ENCODE data around the gene ZNF384. TPM values are rescaled to one million over a fixed set of nuclear protein-coding genes. Genes with fewer than 3 reads are reported as not detected.
A peak's percentile ranks its signal among the peaks of the same experiment; 100 is the strongest.

The ZNF384 gene
- total and polyA plus RNA-seq, 3 donors from 2014 or later, result 78.5 to 94.9 (median 85.1) TPM

DNA sequence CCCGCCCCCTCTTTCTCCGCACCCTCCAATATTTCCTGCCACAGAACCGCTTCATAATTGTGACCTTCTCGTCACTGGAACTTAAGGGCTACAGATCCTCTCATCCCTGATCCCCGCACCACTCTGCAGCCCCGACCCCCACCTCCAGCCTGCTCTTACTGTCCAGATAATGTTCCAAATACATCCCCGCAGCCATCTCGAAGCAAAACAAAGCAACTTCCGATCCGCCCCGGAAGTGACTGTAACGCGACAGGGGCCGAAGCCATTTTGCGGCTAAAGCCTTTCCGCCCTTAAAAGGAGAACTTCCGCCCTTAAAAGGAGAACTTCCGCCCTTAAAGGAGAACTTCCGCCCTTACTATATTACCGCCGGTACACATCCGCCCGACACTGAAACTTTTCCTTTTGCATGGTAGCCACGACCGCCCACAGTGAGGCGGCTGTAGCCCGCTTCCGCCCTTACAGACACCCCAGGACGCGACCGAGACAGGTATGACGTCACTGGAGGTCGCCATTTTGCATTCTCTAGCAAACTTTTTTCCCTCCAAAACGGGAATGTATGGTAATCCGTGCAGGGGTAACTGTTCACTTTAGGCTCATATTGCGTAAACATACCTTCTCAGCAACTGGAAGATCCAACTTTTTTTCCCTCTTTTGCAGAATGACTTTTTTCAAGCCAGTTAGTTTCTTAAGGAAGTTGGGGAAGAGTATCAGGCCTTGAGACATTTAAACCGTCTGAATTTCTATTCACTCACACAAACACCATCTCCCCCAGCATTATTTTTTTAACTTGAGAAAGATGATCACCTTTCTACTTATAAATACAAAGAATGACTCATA lies 26.1 kb downstream of the ZNF384 start, which contains the start of gene ING4:
Gene ING4, minus strand, starts transcription at position 214 of the 837 bp plus-strand sequence. Its CDS starts 18 bp downstream, at position 196.
- no peaks in the 10 kb centered on the region for H3K36me3 ChIP-seq (ENCODE audit: low read depth, missing control alignments)
- H3K9me3 ChIP-seq, result no peaks in the 10 kb centered on the region
- peak within 1 kb of the TSS; percentile 68 to 91 for H3K4me3 ChIP-seq
- no peaks in the 10 kb centered on the region for H3K27me3 ChIP-seq
- peak; percentile 100 for DNase-seq
- peaks cover 9% of the 10 kb centered on the region for H3K4me1 ChIP-seq
- 2% methylated on average over 37 of the region's 37 CpGs for WGBS, 2 donors
- intact Hi-C loops (cut with DNase I; ENCODE audit: low total_unique reads), result no loop called here
- peak within 1 kb of the TSS; percentile 47 to 83 for H3K27ac ChIP-seq
- no peak for TF ChIP-seq CTCF (IDR thresholded peaks at IDR 0.05)
- no peak for TF ChIP-seq POLR2A (IDR thresholded peaks at IDR 0.05)

DNA sequence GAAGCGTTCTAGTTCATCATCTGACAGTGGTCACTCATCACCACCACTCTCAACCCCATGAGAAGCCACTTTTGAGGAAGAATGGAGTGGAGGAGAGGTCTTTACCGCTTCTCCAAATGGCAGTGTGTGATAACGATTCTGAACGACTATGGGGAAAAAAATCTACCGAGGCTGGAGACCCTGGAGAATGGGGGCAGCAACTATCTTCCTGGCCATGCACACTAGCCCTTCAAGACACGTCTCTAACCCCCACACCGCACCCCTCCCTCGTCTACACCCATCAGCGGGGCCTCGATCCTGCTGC lies 26.6 kb downstream of the ZNF384 start:
- Histone ChIP-seq H3K4me1 (peaks cover 9% of the 10 kb centered on the region), H3K4me3 (peak overlapping the region; percentile 68 to 91), H3K27me3 (no peaks in the 10 kb centered on the region), H3K27ac (peak overlapping the region; percentile 47 to 64), H3K36me3 (ENCODE audit: low read depth, missing control alignments) (no peaks in the 10 kb centered on the region), H3K9me3 (no peaks in the 10 kb centered on the region)
- no peak for DNase-seq
- 1 to 2% methylated on average over 10 of the region's 10 CpGs for WGBS, 2 donors
- TF ChIP-seq CTCF (IDR thresholded peaks at IDR 0.05) (no peak), POLR2A (IDR thresholded peaks at IDR 0.05) (no peak)
- intact Hi-C loops (cut with DNase I; ENCODE audit: low total_unique reads), result no loop called here

DNA sequence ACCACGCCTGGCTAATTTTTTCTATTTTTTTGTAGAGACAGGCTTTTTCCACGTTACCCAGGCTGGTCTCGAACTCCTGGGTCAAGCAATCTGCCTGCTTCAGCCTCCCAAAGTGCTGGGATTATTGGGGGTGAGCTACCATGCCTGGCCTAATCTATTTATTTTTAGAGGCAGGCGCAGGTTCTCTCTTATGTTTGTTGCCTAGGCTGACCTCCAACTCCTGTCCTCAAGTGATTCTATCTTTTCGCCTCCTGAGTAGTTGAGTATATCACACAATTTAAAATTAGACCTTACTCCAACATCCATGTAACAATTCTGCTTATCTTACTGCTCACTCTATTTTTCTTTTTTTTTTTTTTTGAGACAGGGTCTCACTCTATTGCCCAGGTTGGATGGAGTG lies 35.2 kb downstream of the ZNF384 start:
- H3K9me3 ChIP-seq, result no peaks in the 10 kb centered on the region
- no peak for DNase-seq
- TF ChIP-seq POLR2A (IDR thresholded peaks at IDR 0.05) (no peak), CTCF (IDR thresholded peaks at IDR 0.05) (no peak)
- no peaks in the 10 kb centered on the region for H3K4me1 ChIP-seq
- intact Hi-C loops (cut with DNase I; ENCODE audit: low total_unique reads), result no loop called here
- H3K27me3 ChIP-seq, result no peaks in the 10 kb centered on the region
- no peak overlapping the region for H3K27ac ChIP-seq
- no peaks in the 10 kb centered on the region for H3K36me3 ChIP-seq (ENCODE audit: low read depth, missing control alignments)
- WGBS, 2 donors, result 91 to 96% methylated on average over 5 of the region's 5 CpGs
- H3K4me3 ChIP-seq, result no peak overlapping the region

DNA sequence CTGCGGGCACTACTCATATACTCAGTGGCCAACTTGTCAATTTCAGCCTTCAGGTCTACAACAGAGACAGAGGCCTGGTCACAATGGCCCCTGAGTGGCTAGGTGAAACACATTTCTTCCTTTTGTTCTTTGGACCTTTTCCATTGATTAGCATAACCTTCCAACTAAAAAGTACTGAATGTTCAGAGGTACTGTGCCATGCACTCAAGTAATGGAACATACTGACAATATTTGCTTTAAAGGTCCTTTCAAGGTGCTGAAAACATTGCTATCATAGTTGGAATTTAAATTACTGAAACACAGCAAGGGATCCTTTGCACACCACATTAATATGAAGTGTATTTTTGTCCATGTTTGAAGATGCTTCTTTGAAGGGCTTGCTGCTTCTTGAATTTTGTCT lies 35.8 kb downstream of the ZNF384 start:
- intact Hi-C loops (cut with DNase I; ENCODE audit: low total_unique reads), result no loop called here
- H3K4me1 ChIP-seq, result no peaks in the 10 kb centered on the region
- WGBS, 2 donors, result 100% methylated on average over 1 of the region's 1 CpG
- H3K9me3 ChIP-seq, result no peaks in the 10 kb centered on the region
- no peak overlapping the region for H3K27ac ChIP-seq
- H3K27me3 ChIP-seq, result no peaks in the 10 kb centered on the region
- H3K36me3 ChIP-seq (ENCODE audit: low read depth, missing control alignments), result no peaks in the 10 kb centered on the region
- no peak for DNase-seq
- TF ChIP-seq CTCF (IDR thresholded peaks at IDR 0.05), result no peak
- no peak for TF ChIP-seq POLR2A (IDR thresholded peaks at IDR 0.05)
- no peak overlapping the region for H3K4me3 ChIP-seq

- Histone ChIP-seq H3K27me3 (no peaks in the 10 kb centered on the region), H3K4me3 (no peak overlapping the region), H3K9me3 (no peaks in the 10 kb centered on the region), H3K27ac (no peak overlapping the region), H3K36me3 (ENCODE audit: low read depth, missing control alignments) (no peaks in the 10 kb centered on the region), H3K4me1 (no peaks in the 10 kb centered on the region)
- no peak for DNase-seq
- WGBS, 2 donors, result 85 to 94% methylated on average over 12 of the region's 12 CpGs
- TF ChIP-seq CTCF (IDR thresholded peaks at IDR 0.05) (no peak), POLR2A (IDR thresholded peaks at IDR 0.05) (no peak)
- intact Hi-C loops (cut with DNase I; ENCODE audit: low total_unique reads), result no loop called here
Observed at GRCh38 chr12:6652391-6652790, 36.8 kb downstream of the ZNF384 start.

Measured in testis (tissue), 3 donors.